HG02938 (cell line): ENCODE results near the gene TRMT2A.

ENCODE experiments used
- ATAC-seq: cut with Tn5 transposase; IDR thresholded peaks from one replicate; pipeline ENCODE4 v1.9.1; 2021; ENCODE audit warnings: mild to moderate bottlenecking, moderate library complexity; ENCODE audit not compliant: unreplicated experiment

The TRMT2A gene

GRCh38 chr22:20123366-20124082 is 6.5 kb upstream of the TRMT2A start:
- no peak for ATAC-seq

GRCh38 chr22:20121856-20122415 is 4.9 kb upstream of the TRMT2A start:
- no peak for ATAC-seq

GRCh38 chr22:20118300-20119020 is 1.4 kb upstream of the TRMT2A start:
- no peak for ATAC-seq

- peak; percentile 14 for ATAC-seq
These were observed 740 bp upstream of the TRMT2A start for GRCh38 chr22:20117633-20118299.

- ATAC-seq, result no peak
These were observed 563 bp downstream of the TRMT2A start for GRCh38 chr22:20116376-20116950.

- no peak for ATAC-seq
These were observed 1.2 kb downstream of the TRMT2A start, which contains the start of gene RANBP1 for GRCh38 chr22:20115691-20116375. Gene RANBP1 (plus strand): TSS chr22:20116104. CDS start chr22:20116185, 81 bp downstream.

GRCh38 chr22:20114506-20115475 is 2.2 kb downstream of the TRMT2A start:
- no peak for ATAC-seq

- no peak for ATAC-seq
These were observed 3.3 kb downstream of the TRMT2A start for GRCh38 chr22:20113551-20114310.

- no peak for ATAC-seq
These were observed 4.2 kb downstream of the TRMT2A start for GRCh38 chr22:20112623-20113511.

GRCh38 chr22:20111689-20112622 is 5.1 kb downstream of the TRMT2A start:
- no peak for ATAC-seq

GRCh38 chr22:20111045-20111688 is 5.9 kb downstream of the TRMT2A start:
- ATAC-seq, result no peak

GRCh38 chr22:20110359-20110985 is 6.6 kb downstream of the TRMT2A start:
- no peak for ATAC-seq

- no peak for ATAC-seq
These were observed 7.3 kb downstream of the TRMT2A start for GRCh38 chr22:20109411-20110358.

GRCh38 chr22:20108757-20109230 is 8.2 kb downstream of the TRMT2A start:
- ATAC-seq, result no peak
